Brain microvascular endothelial cell (primary cell): ENCODE data around the gene TMEM123.
"Not testable (repeated sequence)": the region's sequence is repeated elsewhere in the genome, so short reads cannot be mapped to it uniquely, and the experiment has no call there.

Experiments used
- DNase-seq: peaks from one replicate; pipeline ENCODE4 v3.0.0-alpha.2; 2020
- H3K27ac ChIP-seq: fragments of 250-450 bp; sonication (Bioruptor Pico); 2 replicates; pipeline ENCODE4 v1.5.1; 2020; ENCODE audit warnings: mild to moderate bottlenecking, moderate library complexity
- H3K27me3 ChIP-seq: fragments of 250-450 bp; sonication (Bioruptor Pico); replicated peaks from 2 replicates; pipeline ENCODE4 v1.5.1; 2020; ENCODE audit warnings: mild to moderate bottlenecking
- H3K36me3 ChIP-seq: fragments of 250-450 bp; sonication (Bioruptor Pico); replicated peaks from 2 replicates; pipeline ENCODE4 v1.5.1; 2020; ENCODE audit warnings: mild to moderate bottlenecking
- H3K4me3 ChIP-seq: 2 replicates; pipeline ENCODE4 v1.5.1; 2011; ENCODE audit warnings: low read depth, mild to moderate bottlenecking, control low read depth, low read length, moderate library complexity
- CTCF ChIP-seq: IDR thresholded peaks from 2 replicates; pipeline ENCODE4 v1.5.1; 2011; ENCODE audit warnings: low read depth, mild to moderate bottlenecking, moderate library complexity, low read length, control low read depth, inconsistent platforms; ENCODE audit errors: missing control alignments
- in situ Hi-C: cut with HindIII; loops from 2 replicates; pipeline ENCODE4 v1.10.0; 2017; ENCODE audit warnings: low sequenced_read_pairs, low pct_ligation_motif_present

Gene TMEM123

DNA sequence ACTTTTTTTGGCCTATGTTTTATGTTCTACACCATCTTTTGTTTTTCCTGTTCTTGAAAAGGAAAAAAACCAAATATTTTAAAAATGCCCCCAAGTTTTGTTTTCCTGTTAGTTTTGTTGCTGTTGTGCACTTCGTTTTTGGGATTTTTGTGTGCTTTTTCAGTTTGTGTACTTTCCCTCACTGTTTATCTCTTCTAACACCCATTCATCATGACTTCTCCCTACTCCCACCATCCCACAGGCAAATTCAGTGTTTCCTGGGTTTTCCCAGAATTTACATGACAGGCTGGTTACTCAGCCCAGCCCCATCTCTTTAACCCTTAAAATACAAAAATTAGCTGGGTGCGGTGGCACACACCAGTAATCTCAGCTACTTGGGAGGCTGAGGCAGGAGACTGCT is 15.6 kb downstream of the TMEM123 start:
- in situ Hi-C loops = no loop called here
- no peak for DNase-seq
- Histone ChIP-seq H3K27ac (no peak overlapping the region), H3K4me3 (no peak overlapping the region), H3K27me3 (no peaks in the 10 kb centered on the region), H3K36me3 (no peaks in the 10 kb centered on the region)
- no peak for TF ChIP-seq CTCF

GRCh38 chr11:102436561-102436960 is 16.0 kb downstream of the TMEM123 start:
- Histone ChIP-seq H3K4me3 (no peak overlapping the region), H3K27me3 (no peaks in the 10 kb centered on the region), H3K27ac (no peak overlapping the region), H3K36me3 (no peaks in the 10 kb centered on the region)
- DNase-seq = no peak
- TF ChIP-seq CTCF = no peak
- in situ Hi-C loops = no loop called here

DNA sequence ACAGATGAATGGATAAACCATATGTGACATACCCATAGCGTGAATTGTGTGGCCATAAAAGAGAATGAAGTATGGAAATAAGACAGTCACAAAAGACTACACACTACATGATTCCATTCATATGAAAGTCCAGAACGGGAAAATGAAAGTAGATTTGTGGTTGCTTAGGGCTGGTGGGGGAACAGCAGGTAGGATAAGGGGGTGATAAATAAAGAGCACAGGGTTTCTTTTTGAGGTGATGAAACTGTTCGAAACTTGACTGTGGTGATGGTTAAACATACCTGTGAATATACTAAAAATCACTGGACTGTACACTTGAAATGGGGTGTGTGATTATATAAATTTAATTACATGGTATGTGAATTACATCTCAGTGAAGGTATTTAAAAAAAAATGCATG is 16.9 kb downstream of the TMEM123 start:
- no peaks in the 10 kb centered on the region for H3K36me3 ChIP-seq
- no peaks in the 10 kb centered on the region for H3K27me3 ChIP-seq
- DNase-seq = no peak
- no peak for TF ChIP-seq CTCF
- H3K4me3 ChIP-seq = no peak overlapping the region
- no peak overlapping the region for H3K27ac ChIP-seq
- in situ Hi-C loops = no loop called here

- in situ Hi-C loops, H3K36me3 ChIP-seq: not testable (repeated sequence)
Measured at GRCh38 chr11:102433571-102433970, 19.0 kb downstream of the TMEM123 start.

DNA sequence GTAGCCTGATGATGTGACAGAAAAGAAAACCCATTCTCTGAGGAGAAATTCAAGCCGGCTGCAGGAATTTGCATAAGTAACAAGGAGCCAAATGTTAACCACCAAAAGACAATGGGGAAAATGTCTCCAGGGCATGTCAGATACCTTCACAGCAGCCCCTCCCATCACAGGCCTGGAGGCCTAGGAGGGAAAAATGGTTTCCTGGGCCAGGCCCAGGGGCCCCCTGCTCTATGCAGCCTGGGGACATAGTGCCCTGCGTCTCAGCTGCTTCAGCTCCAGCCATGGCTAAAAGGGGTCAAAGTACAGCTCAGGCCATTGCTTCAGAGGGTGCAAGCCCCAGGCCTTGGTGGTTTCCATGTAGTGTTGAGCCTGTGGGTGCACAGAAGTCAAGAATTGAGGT is 20.0 kb downstream of the TMEM123 start:
- H3K27me3 ChIP-seq, H3K4me3 ChIP-seq, H3K27ac ChIP-seq, in situ Hi-C loops, H3K36me3 ChIP-seq, DNase-seq: not testable (repeated sequence)

More at GRCh38 chr11:102433571-102433970, 19.0 kb downstream of the TMEM123 start:
- DNase-seq, H3K27ac ChIP-seq, H3K27me3 ChIP-seq, H3K4me3 ChIP-seq: not testable (repeated sequence)

GRCh38 chr11:102431404-102431803 is 21.2 kb downstream of the TMEM123 start:
- no peak overlapping the region for H3K27ac ChIP-seq
- H3K4me3 ChIP-seq = no peak overlapping the region
- no peak for TF ChIP-seq CTCF
- no peak for DNase-seq
- in situ Hi-C loops = no loop called here
- H3K27me3 ChIP-seq = no peaks in the 10 kb centered on the region
- H3K36me3 ChIP-seq = no peaks in the 10 kb centered on the region

DNA sequence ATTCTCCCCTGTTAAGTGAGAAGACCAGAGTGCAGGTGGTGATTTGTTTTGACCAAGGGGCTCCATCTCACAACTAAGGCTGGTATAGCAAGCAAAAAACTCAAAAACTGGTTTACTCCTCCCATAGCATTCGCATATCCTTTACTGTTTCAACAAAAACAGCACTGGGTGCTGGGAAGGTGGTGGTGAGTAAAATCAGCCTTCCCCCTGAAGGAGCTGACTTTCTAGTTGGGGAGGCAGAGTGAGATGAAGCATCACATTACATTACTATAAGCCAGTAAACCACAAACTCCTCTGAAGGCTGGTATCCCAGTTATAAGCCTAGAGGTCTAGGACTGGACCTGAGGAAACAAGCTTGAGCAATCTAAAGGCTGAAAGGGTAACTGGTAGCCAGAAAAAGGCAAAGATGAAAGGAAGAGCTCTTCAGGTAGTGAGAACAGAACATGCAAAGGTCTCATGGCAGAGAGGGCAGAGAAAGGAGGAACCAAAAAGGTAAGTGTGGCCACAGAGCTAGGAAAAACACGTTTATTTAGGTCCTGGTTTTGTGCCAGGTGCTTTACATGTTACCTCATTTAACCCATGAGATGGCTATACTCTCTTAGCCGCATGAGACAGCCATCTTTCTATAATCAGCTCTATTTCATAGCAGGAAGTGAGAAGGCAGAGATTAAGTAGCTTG is 22.3 kb downstream of the TMEM123 start:
- Histone ChIP-seq H3K27me3 (no peaks in the 10 kb centered on the region), H3K36me3 (no peaks in the 10 kb centered on the region), H3K4me3 (no peak overlapping the region), H3K27ac (no peak overlapping the region)
- peak; percentile 5 for DNase-seq
- in situ Hi-C loops = no loop called here
- no peak for TF ChIP-seq CTCF
